Calu3 (cell line): Measurements from ENCODE around the gene SLC5A8. TPM values are rescaled to one million over a fixed set of nuclear protein-coding genes. Genes with fewer than 3 reads are reported as not detected.

Experiments used
- BruUV-seq: library from RNA; stranded (reverse); fragments of 400-500 nt; replicated peaks from 2 replicates; lab custom pipeline; 2021; lab: Mats Ljungman, UMichigan
- CTCF ChIA-PET: fragments of 300-600 bp; sonication (Branson Sonifier 250); formaldehyde crosslinking; loops from one replicate; lab custom pipeline; 2022; ENCODE audit warnings: antibody characterized with exemption; lab: Charles Lee
- DNase-seq: peaks from one replicate; pipeline ENCODE4 v3.0.0; 2022
- H3K27ac Mint-ChIP-seq: one replicate; pipeline ENCODE4 v1.8.0; 2022; ENCODE audit warnings: mixed read lengths; ENCODE audit not compliant: unreplicated experiment
- H3K27me3 Mint-ChIP-seq: one replicate; pipeline ENCODE4 v1.8.0; 2022; ENCODE audit warnings: mixed read lengths; ENCODE audit not compliant: unreplicated experiment
- H3K36me3 Mint-ChIP-seq: one replicate; pipeline ENCODE4 v1.8.0; 2022; ENCODE audit warnings: mild to moderate bottlenecking, moderate library complexity, mixed read lengths; ENCODE audit not compliant: insufficient read depth, unreplicated experiment
- H3K4me1 Mint-ChIP-seq: one replicate; pipeline ENCODE4 v1.8.0; 2022; ENCODE audit warnings: mild to moderate bottlenecking, low read depth, mixed read lengths; ENCODE audit not compliant: unreplicated experiment
- H3K4me3 Mint-ChIP-seq: one replicate; pipeline ENCODE4 v1.8.0; 2022; ENCODE audit warnings: mild to moderate bottlenecking, low read depth, moderate library complexity, mixed read lengths; ENCODE audit not compliant: unreplicated experiment
- H3K9me3 Mint-ChIP-seq: one replicate; pipeline ENCODE4 v1.8.0; 2022; ENCODE audit warnings: low read depth, mixed read lengths; ENCODE audit not compliant: unreplicated experiment
- intact Hi-C: fragments of 100-400 bp; cut with micrococcal nuclease; formaldehyde crosslinking; loops from one replicate; pipeline ENCODE4 v1.10.0; 2022; ENCODE audit not compliant: unreplicated experiment
- total RNA-seq: library from RNA; stranded (reverse); gene quantifications from 2 replicates; pipeline ENCODE4 v1.2.3, GENCODE V29; 2022
- TF ChIP-seq, protein P1 (sequence below): fragments of 200-600 bp; IDR thresholded peaks from one replicate; pipeline ENCODE4 v1.8.0; 2022; ENCODE audit warnings: antibody characterized with exemption; ENCODE audit not compliant: unreplicated experiment

Gene SLC5A8
- total RNA-seq, 1 experiment from 2014 or later = 0.12 TPM

DNA sequence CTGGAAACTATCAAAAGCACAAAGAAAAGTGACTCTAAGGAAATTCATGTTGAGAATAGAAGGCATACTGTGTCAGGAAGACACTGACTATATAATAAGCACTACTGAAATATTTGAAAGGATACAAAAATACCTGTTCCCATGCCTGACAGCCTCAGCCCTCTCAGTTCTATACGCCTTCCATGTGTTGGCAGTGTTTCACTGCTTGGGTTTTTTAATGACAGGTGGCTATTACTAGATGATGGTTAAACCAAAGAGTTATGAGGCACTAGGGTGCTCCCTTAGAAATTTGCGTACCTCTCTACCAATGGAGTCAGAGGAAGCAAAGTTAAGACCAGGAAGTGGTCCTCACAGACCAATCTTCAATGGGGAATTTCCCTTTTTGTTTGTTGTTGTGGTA, 25.6 kb upstream of the SLC5A8 start:
- no TSS peak for BruUV-seq
- Mint-ChIP-seq H3K4me1 (no peaks in the 10 kb centered on the region), H3K27ac (no peak overlapping the region), H3K9me3 (no peaks in the 10 kb centered on the region), H3K27me3 (no peaks in the 10 kb centered on the region), H3K36me3 (no peaks in the 10 kb centered on the region), H3K4me3 (no peak overlapping the region)
- intact Hi-C loops = no loop called here
- DNase-seq = no peak
- CTCF ChIA-PET = no interaction called here
- TF ChIP-seq, protein P1, sequence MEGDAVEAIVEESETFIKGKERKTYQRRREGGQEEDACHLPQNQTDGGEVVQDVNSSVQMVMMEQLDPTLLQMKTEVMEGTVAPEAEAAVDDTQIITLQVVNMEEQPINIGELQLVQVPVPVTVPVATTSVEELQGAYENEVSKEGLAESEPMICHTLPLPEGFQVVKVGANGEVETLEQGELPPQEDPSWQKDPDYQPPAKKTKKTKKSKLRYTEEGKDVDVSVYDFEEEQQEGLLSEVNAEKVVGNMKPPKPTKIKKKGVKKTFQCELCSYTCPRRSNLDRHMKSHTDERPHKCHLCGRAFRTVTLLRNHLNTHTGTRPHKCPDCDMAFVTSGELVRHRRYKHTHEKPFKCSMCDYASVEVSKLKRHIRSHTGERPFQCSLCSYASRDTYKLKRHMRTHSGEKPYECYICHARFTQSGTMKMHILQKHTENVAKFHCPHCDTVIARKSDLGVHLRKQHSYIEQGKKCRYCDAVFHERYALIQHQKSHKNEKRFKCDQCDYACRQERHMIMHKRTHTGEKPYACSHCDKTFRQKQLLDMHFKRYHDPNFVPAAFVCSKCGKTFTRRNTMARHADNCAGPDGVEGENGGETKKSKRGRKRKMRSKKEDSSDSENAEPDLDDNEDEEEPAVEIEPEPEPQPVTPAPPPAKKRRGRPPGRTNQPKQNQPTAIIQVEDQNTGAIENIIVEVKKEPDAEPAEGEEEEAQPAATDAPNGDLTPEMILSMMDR = no peak

DNA sequence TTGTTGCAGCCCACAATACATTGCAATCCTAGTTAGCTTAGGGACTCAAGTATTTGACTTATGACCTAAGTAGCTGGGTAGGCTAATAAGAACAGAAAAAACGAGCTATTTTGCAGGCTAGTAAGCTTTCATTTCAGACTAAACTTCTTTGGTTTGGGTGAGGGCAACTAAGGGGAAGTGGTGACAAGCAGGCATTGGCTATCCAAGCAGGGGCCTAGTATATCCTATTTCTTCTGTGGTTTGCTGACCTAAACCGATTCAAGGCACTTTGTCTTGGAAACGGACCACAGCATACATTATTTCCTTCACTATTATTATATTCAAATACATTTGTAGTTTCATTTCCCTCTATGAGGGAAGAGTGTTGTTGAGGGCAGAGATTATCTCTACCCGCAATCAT, 21.6 kb upstream of the SLC5A8 start:
- BruUV-seq = no TSS peak
- Mint-ChIP-seq H3K4me3 (no peak overlapping the region), H3K9me3 (no peaks in the 10 kb centered on the region), H3K36me3 (no peaks in the 10 kb centered on the region), H3K27me3 (no peaks in the 10 kb centered on the region), H3K27ac (no peak overlapping the region), H3K4me1 (no peaks in the 10 kb centered on the region)
- TF ChIP-seq, protein P1 = no peak
- CTCF ChIA-PET = no interaction called here
- DNase-seq = no peak
- intact Hi-C loops = no loop called here

DNA sequence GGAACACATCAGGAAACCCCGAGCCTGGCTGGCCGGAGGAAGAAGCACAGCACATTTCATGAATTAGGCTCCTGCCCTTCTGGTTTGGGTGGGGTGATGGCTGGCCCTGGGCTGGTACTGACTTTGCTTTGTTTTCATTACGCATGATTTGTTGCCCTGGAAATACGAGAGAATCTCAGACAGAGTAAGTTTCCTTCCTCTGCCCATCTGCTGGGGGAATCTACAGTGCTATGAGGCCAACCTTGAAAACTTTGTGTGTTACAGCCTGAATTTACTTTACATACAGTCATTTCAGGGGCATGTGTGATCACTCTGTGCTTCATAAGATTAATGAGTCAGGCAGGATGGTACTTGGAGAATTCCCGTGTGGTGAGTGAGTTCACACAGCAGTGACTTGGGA, 20.5 kb upstream of the SLC5A8 start:
- Mint-ChIP-seq H3K4me3 (no peak overlapping the region), H3K27ac (no peak overlapping the region), H3K9me3 (no peaks in the 10 kb centered on the region), H3K27me3 (no peaks in the 10 kb centered on the region), H3K4me1 (no peaks in the 10 kb centered on the region), H3K36me3 (no peaks in the 10 kb centered on the region)
- BruUV-seq = no TSS peak
- CTCF ChIA-PET = no interaction called here
- DNase-seq = no peak
- TF ChIP-seq, protein P1 = no peak
- intact Hi-C loops = no loop called here

DNA sequence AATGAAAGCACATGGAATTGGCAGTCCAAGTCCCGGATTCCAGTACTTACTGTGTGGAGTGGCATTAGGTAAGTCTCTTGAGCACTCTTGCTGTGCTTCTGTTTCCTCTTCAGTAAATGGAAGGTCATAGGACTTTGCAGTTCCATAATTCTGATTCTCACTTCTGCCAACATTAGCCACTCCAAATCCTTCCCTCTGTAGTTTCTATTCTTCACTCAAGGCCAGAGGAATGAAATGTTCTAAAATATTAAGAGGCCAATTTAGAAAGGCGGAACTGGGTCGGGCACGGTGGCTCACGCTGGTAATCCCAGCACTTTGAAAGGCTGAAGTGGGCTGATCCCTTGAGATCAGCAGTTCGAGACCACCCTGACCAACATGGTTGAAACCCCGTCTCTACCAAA, 19.8 kb upstream of the SLC5A8 start:
- no peaks in the 10 kb centered on the region for H3K27me3 Mint-ChIP-seq
- DNase-seq = no peak
- no peaks in the 10 kb centered on the region for H3K9me3 Mint-ChIP-seq
- CTCF ChIA-PET = no interaction called here
- no peaks in the 10 kb centered on the region for H3K36me3 Mint-ChIP-seq
- no peak overlapping the region for H3K4me3 Mint-ChIP-seq
- intact Hi-C loops = no loop called here
- H3K27ac Mint-ChIP-seq = no peak overlapping the region
- TF ChIP-seq, protein P1 = no peak
- BruUV-seq = no TSS peak
- no peaks in the 10 kb centered on the region for H3K4me1 Mint-ChIP-seq
